Gastrocnemius medialis (tissue), 4 donors: ENCODE measurements around the gene VSX2.

Source experiments
- CTCF ChIP-seq, 5 experiments: fragments of 450-650 bp in 3 of 5; fragments of 200-600 bp in 2 of 5; sonication (generic) in 2 of 5; IDR thresholded peaks in 4 of 5; conservative IDR thresholded peaks in 1 of 5; 1 replicate in 4 of 5; 2 replicates in 1 of 5; pipeline ENCODE4 v1.5.1; 2016 to 2019; ENCODE audit warnings: antibody characterized with exemption in 5 of 5, mild to moderate bottlenecking in 3 of 5, moderate library complexity in 3 of 5
- POLR2A ChIP-seq, 2 donors: fragments of 450-650 bp; IDR thresholded peaks; one replicate each; pipeline ENCODE4 v1.6.1; 2017; ENCODE audit warnings: antibody characterized with exemption in 2 of 2, mild to moderate bottlenecking in 2 of 2, moderate library complexity in 2 of 2

- TF ChIP-seq POLR2A (IDR thresholded peaks at IDR 0.05) (no peak), CTCF (IDR thresholded peaks at IDR 0.05 in 4 of 5, conservative IDR thresholded peaks at IDR 0.05 in 1 of 5) (no peak)
These were observed 3.8 kb downstream of the VSX2 start for GRCh38 chr14:74243051-74243450.
